ENCODE data around the gene RELA. TPM values are rescaled to one million over a fixed set of nuclear protein-coding genes. Genes with fewer than 3 reads are reported as not detected.

Gene RELA
- total and polyA plus RNA-seq, 10 of the 15 experiments (the other 5 are each of a cell fraction or from before 2014, with no cell fraction given), result 5.1 to 56.4 (median 34.2) TPM

GRCh38 chr11:65652511-65653228 is 10.0 kb downstream of the RELA start:
- peak overlapping the region; percentile 96 for H3K4me2 ChIP-seq (ENCODE audit: control insufficient read depth, insufficient read depth)
- in situ Hi-C loops (cut with MboI) (no loop called here), intact Hi-C loops (cut with micrococcal nuclease; ENCODE audit: unreplicated experiment) (loop anchor here (2.0 kb wide), 1 partner anchor 14 kb away; the partner anchor contains the start of gene SIPA1)
- peak overlapping the region; percentile 90 for H3K27ac ChIP-seq (ENCODE audit: control insufficient read depth, insufficient read depth)
- H4K20me1 ChIP-seq (ENCODE audit: control insufficient read depth, insufficient read depth), result no peaks in the 10 kb centered on the region
- peak overlapping the region; percentile 84 for H3K9ac ChIP-seq (ENCODE audit: control insufficient read depth, insufficient read depth, low read length)
- ATAC-seq, result peak; percentile 90
- H3K4me1 ChIP-seq (ENCODE audit: control insufficient read depth, insufficient read depth, low read length), result peaks cover 16% of the 10 kb centered on the region
- FAIRE-seq, result peak; percentile 96
- peak overlapping the region; percentile 51; the same call in 1 of the 2 replicates for H3K4me3 ChIP-seq
- ChIA-PET RAD21 (ENCODE audit: unreplicated experiment) (interaction anchor here (0.8 to 3.0 kb wide), 9 partner anchors 8 to 76 kb away, joined by 3 to 23 read pairs (median 5); partner anchors contain the start of genes PCNX3, RELA and SIPA1), POLR2A (interaction anchor here (0.7 to 7.9 kb wide), 9 partner anchors 8 to 238 kb away, joined by 3 to 100 read pairs (median 3); partner anchors contain the start of genes CCDC85B, PCNX3, RELA and SIPA1), CTCF (interaction anchor here (1.0 to 3.5 kb wide), 13 partner anchors 10 to 207 kb away, joined by 3 to 18 read pairs (median 4); partner anchors contain the start of genes PCNX3 and RELA), SMC1A (ENCODE audit: uncharacterized antibody, unreplicated experiment) (interaction anchor here (0.8 to 4.0 kb wide), 10 partner anchors 9 to 237 kb away, joined by 3 to 33 read pairs (median 4); partner anchors contain the start of genes CCDC85B, PCNX3, RELA and SIPA1)
- peak overlapping the region; percentile 89 for H2AFZ ChIP-seq (ENCODE audit: control insufficient read depth, low read depth, low read length)
- H3K27me3 ChIP-seq (replicated peaks in 1 of 2; ENCODE audit: control insufficient read depth in 2 of 2, insufficient read depth in 2 of 2, low read length in 1 of 2), result no peaks in the 10 kb centered on the region
- TSS peak; percentile 63 for BruUV-seq (replicated peaks)
- DNase-seq (ENCODE audit: low read depth, low spot score), result peak; percentile 80
- peaks cover 39 to 40% of the 10 kb centered on the region in 2 experiments for H3K36me3 ChIP-seq (ENCODE audit: control insufficient read depth in 2 of 2, insufficient read depth in 2 of 2, low read length in 1 of 2)
- H3K79me2 ChIP-seq (ENCODE audit: control insufficient read depth, insufficient read depth, low read length), result no peaks in the 10 kb centered on the region; the same call in none of the 2 replicates
- WGBS (ENCODE audit: insufficient coverage, insufficient replicate concordance, low lambda C conversion rate, missing lambda C conversion rate), result under 1% methylated on average over 61 of the region's 68 CpGs
- no peaks in the 10 kb centered on the region for H3K9me3 ChIP-seq (replicated peaks; ENCODE audit: control insufficient read depth, insufficient read depth, low read length)
- TF ChIP-seq POLR2A (IDR thresholded peaks at IDR 0.05; ENCODE audit: low read depth, low read length), result peak; percentile 88
- no peak for TF ChIP-seq WRNIP1 (IDR thresholded peaks at IDR 0.05; ENCODE audit: borderline replicate concordance, low read depth, low read length)
- no peak for TF ChIP-seq RAD51 (IDR thresholded peaks at IDR 0.05)
- TF ChIP-seq NKRF (conservative IDR thresholded peaks at IDR 0.05), result peak; percentile 45; the same call in 1 of the 2 replicates
- 0 out of 2 replicates have a peak, but pooled peaks have one; percentile 28 for TF ChIP-seq CBFB (IDR thresholded peaks at IDR 0.05; ENCODE audit: low read depth)
- TF ChIP-seq RCOR1 (conservative IDR thresholded peaks at IDR 0.05; ENCODE audit: low read depth, low read length), result no peak
- no peak for TF ChIP-seq ZNF217 (IDR thresholded peaks at IDR 0.05)
- no peak for TF ChIP-seq ATF3 (IDR thresholded peaks at IDR 0.05; ENCODE audit: borderline replicate concordance, extremely low read depth, low read depth, low read length)
- no peak for TF ChIP-seq USF2 (IDR thresholded peaks at IDR 0.05; ENCODE audit: borderline replicate concordance, low read depth, low read length)
- no peak for TF ChIP-seq EZH2 (IDR thresholded peaks at IDR 0.05; ENCODE audit: borderline replicate concordance, control insufficient read depth, low read depth, low read length)
- TF ChIP-seq BCL3 (IDR thresholded peaks at IDR 0.05; ENCODE audit: borderline replicate concordance, insufficient read depth, low read depth, low read length, poor library complexity, severe bottlenecking), result peak; percentile 58
- peak; percentile 98 for TF ChIP-seq POLR2AphosphoS2 (IDR thresholded peaks at IDR 0.05; ENCODE audit: low read depth, low read length)
- TF ChIP-seq ZZZ3 (IDR thresholded peaks at IDR 0.05; ENCODE audit: control insufficient read depth, insufficient read length, low read depth), result no peak
